BJ (cell line): ENCODE measurements around the gene CANT1. TPM values are rescaled to one million over a fixed set of nuclear protein-coding genes. Genes with fewer than 3 reads are reported as not detected.
"Not testable (repeated sequence)": the region's sequence is repeated elsewhere in the genome, so short reads cannot be mapped to it uniquely, and the experiment has no call there.

Source experiments
- CTCF ChIA-PET: fragments of 350-600 bp; formaldehyde crosslinking; extraction: SDS; loops from one replicate; lab custom pipeline; 2021; ENCODE audit warnings: antibody characterized with exemption, inconsistent platforms; lab: Yijun Ruan, JAX
- POLR2A ChIA-PET: fragments of 300-600 bp; sonication (Branson Sonifier 250); formaldehyde crosslinking; extraction: SDS; loops from one replicate; lab custom pipeline; 2021; ENCODE audit warnings: antibody characterized with exemption; lab: Charles Lee
- DNase-seq: peaks from one replicate; pipeline ENCODE4 v3.0.0-alpha.2; 2011; ENCODE audit warnings: low read depth
- H3K27me3 ChIP-seq: 2 replicates; pipeline ENCODE4 v1.6.0; 2011; ENCODE audit warnings: low read length; ENCODE audit not compliant: control insufficient read depth, insufficient read depth
- H3K36me3 ChIP-seq: 2 replicates; pipeline ENCODE4 v1.5.1; 2011; ENCODE audit warnings: low read length; ENCODE audit not compliant: control insufficient read depth, insufficient read depth
- H3K4me3 ChIP-seq: 2 replicates; pipeline ENCODE4 v1.5.1; 2011; ENCODE audit warnings: low read depth, mild to moderate bottlenecking, control low read depth, low read length
- polyA plus RNA-seq: library from polyadenylated mRNA; depleted of rRNA; stranded (reverse); fragments of >200 nt; gene quantifications from 2 replicates; pipeline ENCODE4 v1.2.3, GENCODE V29; 2011
- TF ChIP-seq, protein P1 (sequence below): IDR thresholded peaks from 2 replicates; pipeline ENCODE4 v1.5.1; 2011; ENCODE audit warnings: low read depth, mild to moderate bottlenecking, control low read depth, inconsistent platforms, low read length, moderate library complexity; ENCODE audit not compliant: insufficient read depth

The CANT1 gene
- polyA plus RNA-seq, 1 experiment = 83.5 TPM

DNA sequence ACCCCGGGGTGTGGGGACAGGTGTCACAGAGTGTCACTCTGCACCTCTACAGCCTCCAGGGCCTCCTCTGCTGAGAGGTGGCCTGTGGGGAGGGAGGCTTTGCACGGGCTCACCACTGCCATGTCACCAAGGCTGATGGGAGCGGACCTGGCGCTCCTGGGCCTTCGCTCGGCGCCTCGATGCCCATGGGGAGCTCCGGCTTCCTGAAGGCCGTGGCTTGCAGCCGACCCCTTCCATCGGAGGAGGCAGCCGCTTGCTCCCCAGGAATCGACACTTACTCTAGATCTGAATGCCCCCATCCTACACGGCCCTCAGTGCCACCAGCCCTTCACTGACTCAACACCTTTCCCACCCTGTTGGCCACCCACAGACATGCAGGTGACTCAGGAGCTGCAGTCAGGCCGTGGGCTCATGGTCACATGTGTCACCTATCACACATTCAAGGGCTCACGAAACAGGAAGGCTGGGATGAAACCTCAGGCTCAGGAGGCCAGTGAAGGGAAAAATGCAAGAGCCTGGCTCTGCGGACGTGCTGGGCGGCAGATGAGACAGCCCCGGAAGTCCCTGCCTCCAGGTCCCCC is 41.7 kb downstream of the CANT1 start:
- POLR2A ChIA-PET = no interaction called here
- CTCF ChIA-PET = interaction anchor here (0.9 to 1.2 kb wide), 2 partner anchors 8 to 16 kb away, joined by 3 read pairs; no protein-coding TSS in a partner anchor
- H3K27me3 ChIP-seq = no peaks in the 10 kb centered on the region
- no peaks in the 10 kb centered on the region for H3K36me3 ChIP-seq
- TF ChIP-seq, protein P1, sequence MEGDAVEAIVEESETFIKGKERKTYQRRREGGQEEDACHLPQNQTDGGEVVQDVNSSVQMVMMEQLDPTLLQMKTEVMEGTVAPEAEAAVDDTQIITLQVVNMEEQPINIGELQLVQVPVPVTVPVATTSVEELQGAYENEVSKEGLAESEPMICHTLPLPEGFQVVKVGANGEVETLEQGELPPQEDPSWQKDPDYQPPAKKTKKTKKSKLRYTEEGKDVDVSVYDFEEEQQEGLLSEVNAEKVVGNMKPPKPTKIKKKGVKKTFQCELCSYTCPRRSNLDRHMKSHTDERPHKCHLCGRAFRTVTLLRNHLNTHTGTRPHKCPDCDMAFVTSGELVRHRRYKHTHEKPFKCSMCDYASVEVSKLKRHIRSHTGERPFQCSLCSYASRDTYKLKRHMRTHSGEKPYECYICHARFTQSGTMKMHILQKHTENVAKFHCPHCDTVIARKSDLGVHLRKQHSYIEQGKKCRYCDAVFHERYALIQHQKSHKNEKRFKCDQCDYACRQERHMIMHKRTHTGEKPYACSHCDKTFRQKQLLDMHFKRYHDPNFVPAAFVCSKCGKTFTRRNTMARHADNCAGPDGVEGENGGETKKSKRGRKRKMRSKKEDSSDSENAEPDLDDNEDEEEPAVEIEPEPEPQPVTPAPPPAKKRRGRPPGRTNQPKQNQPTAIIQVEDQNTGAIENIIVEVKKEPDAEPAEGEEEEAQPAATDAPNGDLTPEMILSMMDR = no peak
- no peak for DNase-seq
- H3K4me3 ChIP-seq = no peak overlapping the region

DNA sequence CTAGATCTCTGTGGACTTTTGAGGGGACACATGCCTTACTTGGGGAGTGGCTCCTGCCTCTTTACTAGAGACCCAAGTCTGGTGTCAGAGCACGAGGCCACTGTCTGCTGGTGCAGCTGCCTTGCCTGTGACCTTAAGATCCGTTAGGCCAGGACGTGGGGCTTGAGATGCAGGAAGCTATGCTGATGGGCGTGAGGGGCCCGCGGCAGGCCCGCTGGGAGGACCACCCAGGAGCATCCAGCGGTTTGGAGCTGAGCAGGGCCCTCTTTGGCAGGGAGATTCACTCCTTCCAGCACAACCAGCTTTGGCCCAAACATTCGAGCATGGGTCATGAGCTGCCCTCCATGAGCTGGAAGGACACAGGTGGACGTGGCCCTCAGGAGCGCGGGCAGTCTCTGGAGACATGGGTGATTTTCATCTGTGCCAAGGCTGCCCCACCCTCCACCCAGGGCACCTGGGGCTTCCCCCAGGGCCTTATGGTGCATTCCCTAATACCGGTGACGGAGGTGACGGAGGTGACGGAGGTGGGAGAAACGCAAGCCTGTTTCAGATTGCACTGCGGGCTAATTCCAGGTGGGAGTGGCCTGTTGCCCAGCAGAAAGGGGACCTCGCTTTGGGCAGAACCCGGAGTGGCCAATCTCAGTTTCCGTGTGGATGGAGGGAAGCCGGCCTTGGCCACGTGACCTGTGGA is 42.5 kb downstream of the CANT1 start:
- POLR2A ChIA-PET = no interaction called here
- H3K4me3 ChIP-seq = no peak overlapping the region
- H3K27me3 ChIP-seq = no peaks in the 10 kb centered on the region
- TF ChIP-seq, protein P1 = no peak
- CTCF ChIA-PET = interaction anchor here (1.2 to 1.5 kb wide), 2 partner anchors 15 to 32 kb away, joined by 3 read pairs; no protein-coding TSS in a partner anchor
- DNase-seq = no peak
- H3K36me3 ChIP-seq = no peaks in the 10 kb centered on the region

DNA sequence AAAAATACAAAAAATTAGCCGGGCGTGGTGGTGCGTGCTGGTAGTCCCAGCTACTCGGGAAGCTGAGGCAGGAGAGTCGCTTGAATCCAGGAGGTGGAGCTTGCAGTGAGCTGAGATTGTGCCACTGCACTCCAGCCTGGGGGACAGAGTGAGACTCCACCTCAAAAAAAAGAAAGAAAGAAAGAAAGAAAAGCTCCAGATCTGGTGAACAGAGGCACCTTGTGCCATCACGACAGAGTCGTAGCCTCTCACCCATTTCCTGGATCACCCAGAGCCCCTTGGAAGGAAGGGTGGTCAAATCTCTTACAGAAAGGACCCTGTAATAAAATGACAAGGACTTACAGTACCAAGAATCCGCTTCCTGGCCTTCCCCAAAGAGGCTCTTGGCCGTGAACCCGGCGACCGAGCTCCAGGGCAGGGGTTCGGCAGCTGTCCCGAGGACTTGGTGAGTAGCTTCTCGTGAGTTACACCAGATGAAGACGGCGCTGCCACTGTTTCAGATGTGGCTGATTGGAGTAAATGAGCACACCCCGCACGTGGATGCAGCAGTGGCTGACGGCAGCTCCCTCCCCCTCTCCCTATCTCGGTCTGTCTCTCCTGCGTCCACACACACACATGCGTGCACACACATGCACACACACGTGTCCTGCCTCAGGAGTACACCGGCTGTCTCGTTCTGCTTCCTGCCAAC is 43.3 kb downstream of the CANT1 start:
- ChIA-PET POLR2A (interaction anchor here (0.6 kb wide), 1 partner anchor 368 kb away, joined by 11 read pairs; no protein-coding TSS in a partner anchor), CTCF (interaction anchor here (0.7 to 1.5 kb wide), 3 partner anchors 12 to 98 kb away, joined by 3 read pairs; no protein-coding TSS in a partner anchor)
- TF ChIP-seq, protein P1 = no peak
- Histone ChIP-seq H3K27me3 (no peaks in the 10 kb centered on the region), H3K4me3 (no peak overlapping the region), H3K36me3 (no peaks in the 10 kb centered on the region)
- no peak for DNase-seq

- CTCF ChIA-PET = interaction anchor here (1.0 to 2.1 kb wide), 3 partner anchors 30 to 100 kb away, joined by 3 to 6 read pairs (median 3); no protein-coding TSS in a partner anchor
- TF ChIP-seq, protein P1 = no peak
- POLR2A ChIA-PET = no interaction called here
Measured at GRCh38 chr17:78965491-78965924, 44.1 kb downstream of the CANT1 start.

GRCh38 chr17:78963378-78963777 is 46.2 kb downstream of the CANT1 start:
- no peaks in the 10 kb centered on the region for H3K27me3 ChIP-seq
- ChIA-PET POLR2A (no interaction called here), CTCF (interaction anchor here (5.0 kb wide), 1 partner anchor 8 kb away, joined by 40 read pairs; no protein-coding TSS in a partner anchor)
- DNase-seq = no peak
- TF ChIP-seq, protein P1 = no peak
- H3K4me3 ChIP-seq = no peak overlapping the region
- no peaks in the 10 kb centered on the region for H3K36me3 ChIP-seq

More at GRCh38 chr17:78965491-78965924, 44.1 kb downstream of the CANT1 start:
- DNase-seq = no peak
- Histone ChIP-seq H3K27me3 (no peaks in the 10 kb centered on the region), H3K36me3 (no peaks in the 10 kb centered on the region), H3K4me3 (no peak overlapping the region)

- POLR2A ChIA-PET, H3K36me3 ChIP-seq, DNase-seq, H3K27me3 ChIP-seq, H3K4me3 ChIP-seq: not testable (repeated sequence)
- CTCF ChIA-PET = interaction anchor here (5.0 kb wide), 1 partner anchor 8 kb away, joined by 40 read pairs; no protein-coding TSS in a partner anchor
Measured at GRCh38 chr17:78962984-78963348, 46.6 kb downstream of the CANT1 start.
